Naive thymus-derived CD4-positive, alpha-beta T cell (primary cell): ENCODE measurements around the gene CHURC1. TPM values are rescaled to one million over a fixed set of nuclear protein-coding genes. Genes with fewer than 3 reads are reported as not detected.
A peak's percentile ranks its signal among the peaks of the same experiment; 100 is the strongest.

ENCODE experiments used
- ATAC-seq: fragments of 150-1000 bp; cut with Tn5 transposase; 2 replicates; pipeline ENCODE4 v1.10.0; 2021; ENCODE audit warnings: mild to moderate bottlenecking, moderate library complexity
- CTCF ChIA-PET: fragments of 350-600 bp; sonication (Branson Sonifier 250); formaldehyde crosslinking; loops from one replicate; lab custom pipeline; 2021; ENCODE audit warnings: antibody characterized with exemption; lab: Charles Lee
- POLR2A ChIA-PET: fragments of 350-600 bp; sonication (Branson Sonifier 250); formaldehyde crosslinking; loops from one replicate; lab custom pipeline; 2021; ENCODE audit warnings: antibody characterized with exemption, inconsistent platforms; lab: Charles Lee
- DNase-seq, 9 donors: peaks; one replicate each; pipeline versions ENCODE4 v3.0.0 to v3.0.0-alpha.2; 2020 to 2022; ENCODE audit warnings: mixed read lengths in 1 of 9
- H3K27ac ChIP-seq: one replicate; pipeline ENCODE4 v1.7.0; 2013; ENCODE audit warnings: mild to moderate bottlenecking, low read depth, low read length, moderate library complexity
- H3K27me3 ChIP-seq, 2 donors: one replicate each; pipeline ENCODE4 v1.7.0; 2013; ENCODE audit warnings: low read length in 2 of 2, mild to moderate bottlenecking in 2 of 2, moderate library complexity in 2 of 2; ENCODE audit not compliant: control insufficient read depth in 2 of 2, insufficient read depth in 2 of 2
- H3K36me3 ChIP-seq, 3 experiments: 1 replicate in 2 of 3; 2 replicates in 1 of 3; pipeline ENCODE4 v1.7.0; 2013; ENCODE audit warnings: low read length in 3 of 3, mild to moderate bottlenecking in 3 of 3, moderate library complexity in 1 of 3; ENCODE audit not compliant: insufficient read depth in 3 of 3, control insufficient read depth in 2 of 3
- H3K4me1 ChIP-seq, 2 donors: one replicate each; pipeline ENCODE4 v1.7.0; 2013; ENCODE audit warnings: low read length in 2 of 2, mild to moderate bottlenecking in 2 of 2, moderate library complexity in 1 of 2; ENCODE audit not compliant: control insufficient read depth in 2 of 2, insufficient read depth in 2 of 2
- H3K4me3 ChIP-seq: 2 replicates; pipeline ENCODE4 v1.7.0; 2013; ENCODE audit warnings: mild to moderate bottlenecking, low read length
- H3K9me3 ChIP-seq, 3 experiments: 1 replicate in 2 of 3; 2 replicates in 1 of 3; pipeline ENCODE4 v1.7.0; 2013; ENCODE audit warnings: low read length in 3 of 3; ENCODE audit not compliant: control insufficient read depth in 2 of 3
- H3K27ac Mint-ChIP-seq, 9 donors: one replicate each; pipeline ENCODE4 v1.8.0; 2020 to 2022; ENCODE audit warnings: mixed read lengths in 9 of 9, mild to moderate bottlenecking in 8 of 9, moderate library complexity in 5 of 9, inconsistent platforms in 2 of 9
- H3K27me3 Mint-ChIP-seq, 5 donors: one replicate each; pipeline ENCODE4 v1.8.0; 2021 to 2022; ENCODE audit warnings: mixed read lengths in 5 of 5, mild to moderate bottlenecking in 1 of 5
- H3K36me3 Mint-ChIP-seq, 5 donors: one replicate each; pipeline ENCODE4 v1.8.0; 2020 to 2022; ENCODE audit warnings: mixed read lengths in 5 of 5, mild to moderate bottlenecking in 3 of 5, inconsistent platforms in 1 of 5
- H3K4me1 Mint-ChIP-seq, 7 donors: one replicate each; pipeline ENCODE4 v1.8.0; 2020 to 2022; ENCODE audit warnings: mixed read lengths in 7 of 7, mild to moderate bottlenecking in 3 of 7, inconsistent platforms in 1 of 7
- H3K4me3 Mint-ChIP-seq, 10 donors: one replicate each; pipeline ENCODE4 v1.8.0; 2020 to 2022; ENCODE audit warnings: mild to moderate bottlenecking in 10 of 10, mixed read lengths in 10 of 10, moderate library complexity in 6 of 10, inconsistent platforms in 2 of 10
- H3K9me3 Mint-ChIP-seq, 11 donors: one replicate each; pipeline ENCODE4 v1.8.0; 2020 to 2022; ENCODE audit warnings: mixed read lengths in 11 of 11, mild to moderate bottlenecking in 4 of 11, inconsistent platforms in 1 of 11, moderate library complexity in 1 of 11
- intact Hi-C, 2 donors: fragments of 100-400 bp; cut with micrococcal nuclease; formaldehyde crosslinking; loops; one replicate each; pipeline ENCODE4 v1.15.1; 2023
- polyA plus RNA-seq, 2 donors: library from polyadenylated mRNA; unstranded; fragments of 300-500 nt; fragmentation: Illumina TruSeq; gene quantifications; one replicate each; pipeline ENCODE4 v1.2.3, GENCODE V29; 2021
- total RNA-seq, 6 experiments: library from RNA in 5 of 6; stranded (reverse) in 5 of 6; gene quantifications; 1 replicate in 5 of 6; 2 replicates in 1 of 6; pipeline ENCODE4 v1.2.3 and lab custom pipeline; 2021 to 2026

Gene CHURC1
- total and polyA plus RNA-seq, 7 experiments from 2014 or later: 71.9 to 204 (median 108) TPM

DNA sequence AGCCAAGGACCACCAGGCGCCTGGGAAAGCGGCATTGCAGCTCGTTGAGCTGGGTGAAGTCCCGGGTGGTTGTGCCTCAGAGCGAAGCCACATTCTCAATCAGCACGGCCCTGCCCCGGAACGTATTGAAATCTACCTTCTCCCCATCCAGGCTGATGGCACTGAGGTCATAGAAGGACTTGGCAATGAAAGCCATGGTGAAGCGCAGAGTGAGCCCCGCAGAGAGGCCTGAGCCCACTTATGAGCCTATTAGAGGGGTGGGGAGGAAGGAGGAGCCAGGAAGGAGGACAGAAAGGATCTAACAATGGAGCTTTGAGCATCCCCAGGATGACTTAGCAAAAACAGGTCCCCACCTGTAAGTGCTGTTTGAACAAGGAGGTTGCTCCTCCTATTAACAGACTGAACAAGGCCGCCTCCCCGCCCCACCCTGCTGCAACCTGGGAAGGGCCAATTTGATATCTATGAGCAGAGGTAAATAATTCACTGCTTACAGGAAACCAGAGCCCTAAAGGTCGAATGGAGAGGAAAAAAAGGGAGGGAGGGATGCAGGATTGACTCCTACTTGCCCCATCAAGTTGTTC is 28.4 kb downstream of the CHURC1 start, which contains the start of gene GPX2:
Gene GPX2 (minus strand): TSS at position 215 of the 581 bp plus-strand sequence. CDS start 19 bp downstream, at position 196.
- DNase-seq (peak in 1 of 9 donors; percentile 3), ATAC-seq (no peak)
- H3K36me3 ChIP-seq: peaks cover 0 to 30% (median 3%) of the 10 kb centered on the region in 3 experiments
- no peaks in the 10 kb centered on the region for H3K27me3 ChIP-seq
- peaks cover 8 to 62% (median 24%) of the 10 kb centered on the region in 5 donors for H3K36me3 Mint-ChIP-seq
- H3K27ac Mint-ChIP-seq: peak within 1 kb of the TSS; percentile 40 to 91 (median 73)
- CTCF ChIA-PET: interaction anchor here (0.6 kb wide), 1 partner anchor 1175 kb away, joined by 3 read pairs; no protein-coding TSS in a partner anchor
- intact Hi-C loops: loop anchor here in 1 of 2 donors (5.0 kb wide), 1 partner anchor 35 kb away; no protein-coding TSS in a partner anchor
- no peaks in the 10 kb centered on the region for H3K9me3 Mint-ChIP-seq
- peaks cover 0 to 10% of the 10 kb centered on the region in 2 donors for H3K4me1 ChIP-seq
- POLR2A ChIA-PET: interaction anchor here (1.0 to 1.4 kb wide), 2 partner anchors 28 to 44 kb away, joined by 3 to 4 read pairs; partner anchors contain the start of genes CHURC1 and FNTB
- H3K27me3 Mint-ChIP-seq: no peaks in the 10 kb centered on the region
- peaks cover 24 to 94% (median 83%) of the 10 kb centered on the region in 7 donors for H3K4me1 Mint-ChIP-seq
- no peak within 1 kb of the TSS for H3K27ac ChIP-seq
- H3K4me3 Mint-ChIP-seq: peak within 1 kb of the TSS in 1 of 10 donors; percentile 18
- no peaks in the 10 kb centered on the region for H3K9me3 ChIP-seq
- H3K4me3 ChIP-seq: no peak within 1 kb of the TSS

- no peaks in the 10 kb centered on the region for H3K27me3 Mint-ChIP-seq
- POLR2A ChIA-PET: interaction anchor here (1.6 kb wide), 1 partner anchor 43 kb away, joined by 4 read pairs; the partner anchor contains the start of gene FNTB
- H3K4me1 ChIP-seq: peaks cover 0 to 10% of the 10 kb centered on the region in 2 donors
- peaks cover 0 to 39% (median 3%) of the 10 kb centered on the region in 3 experiments for H3K36me3 ChIP-seq
- H3K27me3 ChIP-seq: no peaks in the 10 kb centered on the region
- no peak overlapping the region for H3K27ac ChIP-seq
- CTCF ChIA-PET: interaction anchor here (1.2 kb wide), 1 partner anchor 51 kb away, joined by 3 read pairs; no protein-coding TSS in a partner anchor
- H3K36me3 Mint-ChIP-seq: peaks cover 8 to 63% (median 24%) of the 10 kb centered on the region in 5 donors
- no peaks in the 10 kb centered on the region for H3K9me3 Mint-ChIP-seq
- H3K27ac Mint-ChIP-seq: peak overlapping the region in 8 of 9 donors; percentile 40 to 91 (median 75)
- no peak for DNase-seq
- H3K9me3 ChIP-seq: no peaks in the 10 kb centered on the region
- no peak overlapping the region for H3K4me3 ChIP-seq
- H3K4me1 Mint-ChIP-seq: peaks cover 27 to 85% (median 76%) of the 10 kb centered on the region in 7 donors
- no peak overlapping the region for H3K4me3 Mint-ChIP-seq
- ATAC-seq: peak; percentile 45
- intact Hi-C loops: loop anchor here in 1 of 2 donors (5.0 kb wide), 1 partner anchor 36 kb away; no protein-coding TSS in a partner anchor
These were observed 29.3 kb downstream of the CHURC1 start for GRCh38 chr14:64943556-64943955.

DNA sequence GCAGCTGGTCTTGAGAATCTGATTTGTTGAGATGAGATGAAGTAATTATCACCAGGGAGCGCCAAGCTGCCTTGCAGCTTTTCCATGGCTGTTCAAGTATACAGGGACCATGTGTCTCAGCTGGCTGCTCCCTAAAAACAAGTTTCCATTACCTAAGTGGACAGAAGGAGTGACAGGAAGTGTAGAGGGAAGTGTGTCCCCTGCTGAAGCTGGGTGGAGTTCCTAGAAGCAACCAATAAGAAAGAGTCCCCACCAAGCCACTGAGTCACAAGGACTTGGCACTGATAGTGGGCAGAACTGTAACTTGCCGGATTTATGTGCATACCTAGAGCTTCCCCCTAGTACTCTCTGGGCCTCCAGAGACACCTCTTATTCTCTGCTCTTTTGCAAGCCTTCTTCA is 29.8 kb downstream of the CHURC1 start:
- H3K36me3 Mint-ChIP-seq: peaks cover 8 to 63% (median 25%) of the 10 kb centered on the region in 5 donors
- ChIA-PET POLR2A (interaction anchor here (1.6 kb wide), 1 partner anchor 43 kb away, joined by 4 read pairs; the partner anchor contains the start of gene FNTB), CTCF (interaction anchor here (1.2 kb wide), 1 partner anchor 52 kb away, joined by 3 read pairs; no protein-coding TSS in a partner anchor)
- no peak overlapping the region for H3K4me3 ChIP-seq
- H3K27ac ChIP-seq: no peak overlapping the region
- H3K4me1 ChIP-seq: peaks cover 0 to 10% of the 10 kb centered on the region in 2 donors
- no peaks in the 10 kb centered on the region for H3K9me3 ChIP-seq
- H3K9me3 Mint-ChIP-seq: no peaks in the 10 kb centered on the region
- intact Hi-C loops: loop anchor here in 1 of 2 donors (5.0 kb wide), 1 partner anchor 37 kb away; no protein-coding TSS in a partner anchor
- no peak for ATAC-seq
- H3K4me1 Mint-ChIP-seq: peaks cover 22 to 83% (median 71%) of the 10 kb centered on the region in 7 donors
- no peaks in the 10 kb centered on the region for H3K27me3 Mint-ChIP-seq
- peak in 1 of 9 donors; percentile 8 for DNase-seq
- H3K27me3 ChIP-seq: no peaks in the 10 kb centered on the region
- peaks cover 0 to 39% (median under 1%) of the 10 kb centered on the region in 3 experiments for H3K36me3 ChIP-seq
- H3K27ac Mint-ChIP-seq: peak overlapping the region in 7 of 9 donors; percentile 7 to 81 (median 66)
- H3K4me3 Mint-ChIP-seq: no peak overlapping the region

- POLR2A ChIA-PET: interaction anchor here (1.6 kb wide), 1 partner anchor 42 kb away, joined by 4 read pairs; the partner anchor contains the start of gene FNTB
- H3K27ac ChIP-seq: no peak overlapping the region
These were observed 30.6 kb downstream of the CHURC1 start for GRCh38 chr14:64944861-64945260.

GRCh38 chr14:64945431-64946178 is 31.4 kb downstream of the CHURC1 start:
- no peak overlapping the region for H3K4me3 Mint-ChIP-seq
- intact Hi-C loops: loop anchor here in 1 of 2 donors (1.0 kb wide), 1 partner anchor 8 kb away; no protein-coding TSS in a partner anchor
- Histone ChIP-seq H3K36me3 (peaks cover 0 to 27% (median 0%) of the 10 kb centered on the region in 3 experiments), H3K27ac (no peak overlapping the region), H3K4me3 (no peak overlapping the region), H3K9me3 (no peaks in the 10 kb centered on the region), H3K27me3 (no peaks in the 10 kb centered on the region), H3K4me1 (peaks cover 0 to 10% of the 10 kb centered on the region in 2 donors)
- no peaks in the 10 kb centered on the region for H3K27me3 Mint-ChIP-seq
- no peaks in the 10 kb centered on the region for H3K9me3 Mint-ChIP-seq
- ChIA-PET POLR2A (interaction anchor here (0.8 kb wide), 2 partner anchors 18 to 30 kb away, joined by 3 read pairs; no protein-coding TSS in a partner anchor), CTCF (interaction anchor here (0.6 kb wide), 1 partner anchor 470 kb away, joined by 3 read pairs; no protein-coding TSS in a partner anchor)
- ATAC-seq: no peak
- H3K36me3 Mint-ChIP-seq: peaks cover 5 to 62% (median 21%) of the 10 kb centered on the region in 5 donors
- DNase-seq: peak in 1 of 9 donors; percentile 8
- peaks cover 16 to 69% (median 55%) of the 10 kb centered on the region in 7 donors for H3K4me1 Mint-ChIP-seq
- H3K27ac Mint-ChIP-seq: peak overlapping the region in 7 of 9 donors; percentile 10 to 80 (median 53)

More at GRCh38 chr14:64944861-64945260, 30.6 kb downstream of the CHURC1 start:
- H3K36me3 ChIP-seq: peaks cover 0 to 30% (median 0%) of the 10 kb centered on the region in 3 experiments
- no peaks in the 10 kb centered on the region for H3K27me3 ChIP-seq
- Mint-ChIP-seq H3K27ac (peak overlapping the region in 6 of 9 donors; percentile 14 to 80 (median 52)), H3K36me3 (peaks cover 8 to 62% (median 20%) of the 10 kb centered on the region in 5 donors), H3K4me1 (peaks cover 16 to 77% (median 62%) of the 10 kb centered on the region in 7 donors), H3K4me3 (no peak overlapping the region), H3K27me3 (no peaks in the 10 kb centered on the region), H3K9me3 (no peaks in the 10 kb centered on the region)
- no peak for ATAC-seq
- no peaks in the 10 kb centered on the region for H3K9me3 ChIP-seq
- intact Hi-C loops: loop anchor here in 1 of 2 donors (1.0 to 5.0 kb wide), 2 partner anchors 8 to 38 kb away; no protein-coding TSS in a partner anchor
- no peak for DNase-seq
- CTCF ChIA-PET: no interaction called here
- no peak overlapping the region for H3K4me3 ChIP-seq
- peaks cover 0 to 10% of the 10 kb centered on the region in 2 donors for H3K4me1 ChIP-seq
